Natural killer cell treated with Interleukin-12 subunit alpha and Interleukin-12 subunit beta and Interleukin-15 and Interleukin-18, amount 100 ng/mL, for 72 hours (primary cell): ENCODE results near the gene POLH. TPM values are rescaled to one million over a fixed set of nuclear protein-coding genes. Genes with fewer than 3 reads are reported as not detected.
"Not testable (repeated sequence)": the region's sequence is repeated elsewhere in the genome, so short reads cannot be mapped to it uniquely, and the experiment has no call there.

Source experiments
- ATAC-seq, 2 donors: fragments of 150-1000 bp; cut with Tn5 transposase in 1 of 2; sonication (Bioruptor Pico), chemical (Tn5 transposase) in 1 of 2; 2 replicates each; pipeline ENCODE4 v1.10.0; 2021
- DNase-seq: peaks from one replicate; pipeline ENCODE4 v3.0.0; 2022; ENCODE audit warnings: low spot score
- H3K27ac Mint-ChIP-seq, 2 donors: 1 replicate in 1 of 2; 2 replicates in 1 of 2; pipeline ENCODE4 v1.8.0; 2022; ENCODE audit warnings: mixed read lengths in 2 of 2, mild to moderate bottlenecking in 1 of 2, moderate library complexity in 1 of 2
- H3K27me3 Mint-ChIP-seq, 2 donors: 1 replicate in 1 of 2; 2 replicates in 1 of 2; pipeline ENCODE4 v1.8.0; 2022; ENCODE audit warnings: mixed read lengths in 2 of 2
- H3K36me3 Mint-ChIP-seq: one replicate; pipeline ENCODE4 v1.8.0; 2022; ENCODE audit warnings: mixed read lengths
- H3K4me1 Mint-ChIP-seq, 2 donors: 1 replicate in 1 of 2; 2 replicates in 1 of 2; pipeline ENCODE4 v1.8.0; 2022; ENCODE audit warnings: low read depth in 2 of 2, mixed read lengths in 2 of 2, mild to moderate bottlenecking in 1 of 2
- H3K4me3 Mint-ChIP-seq: one replicate; pipeline ENCODE4 v1.8.0; 2022; ENCODE audit warnings: mixed read lengths
- H3K9me3 Mint-ChIP-seq: 2 replicates; pipeline ENCODE4 v1.8.0; 2022; ENCODE audit warnings: mixed read lengths
- total RNA-seq, 2 donors: library from RNA; stranded (reverse); gene quantifications; one replicate each; pipeline ENCODE4 v1.2.3, GENCODE V29; 2022

Gene POLH
- total RNA-seq = 10 to 100 TPM; 25.6 to 53.4 TPM

DNA sequence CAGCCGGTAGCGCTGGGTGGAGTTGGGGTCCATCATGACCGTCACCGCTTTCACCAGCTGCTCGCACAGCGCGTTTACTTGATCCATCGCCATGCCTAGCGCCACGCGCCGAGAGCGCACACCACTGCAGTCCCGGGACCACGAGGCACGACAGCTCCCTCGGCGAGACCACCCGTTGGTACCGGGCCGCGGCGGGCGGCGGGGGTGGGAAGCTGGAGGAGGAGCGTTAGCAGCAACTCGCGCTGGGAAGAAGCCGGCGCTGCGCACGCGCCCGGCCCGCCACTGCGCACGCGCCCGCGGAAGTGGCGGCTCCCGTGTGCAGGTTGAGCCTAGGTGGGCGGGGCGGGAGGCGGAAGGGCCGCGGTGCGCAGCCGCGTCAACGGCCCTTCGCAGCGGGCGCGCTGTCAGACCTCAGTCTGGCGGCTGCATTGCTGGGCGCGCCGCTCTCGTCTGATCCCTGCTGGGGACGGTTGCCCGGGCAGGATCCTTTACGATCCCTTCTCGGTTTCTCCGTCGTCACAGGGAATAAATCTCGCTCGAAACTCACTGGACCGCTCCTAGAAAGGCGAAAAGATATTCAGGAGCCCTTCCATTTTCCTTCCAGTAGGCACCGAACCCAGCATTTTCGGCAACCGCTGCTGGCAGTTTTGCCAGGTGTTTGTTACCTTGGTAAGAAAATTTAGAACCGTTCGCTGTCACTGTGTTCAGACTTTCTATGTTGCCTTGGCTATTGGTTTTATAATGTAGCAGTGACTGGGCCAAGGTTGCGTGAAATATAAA is at the start of gene POLH, which contains the start of gene XPO5:
TSS of gene POLH (plus strand) at position 414 of the 780 bp plus-strand sequence. CDS start 6,135 bp downstream, outside the sequence.
TSS of gene XPO5 (minus strand) at position 267 of the 780 bp plus-strand sequence. CDS start at position 93, 174 bp downstream.
- H3K27ac Mint-ChIP-seq = peak within 1 kb of the TSS; percentile 84 to 86
- peaks cover 25% of the 10 kb centered on the region for H3K36me3 Mint-ChIP-seq
- H3K4me3 Mint-ChIP-seq = peak within 1 kb of the TSS; percentile 96
- no peaks in the 10 kb centered on the region for H3K27me3 Mint-ChIP-seq
- ATAC-seq (peak; percentile 97 to 98), DNase-seq (peak; percentile 93)
- H3K9me3 Mint-ChIP-seq = no peaks in the 10 kb centered on the region
- peaks cover 31 to 40% of the 10 kb centered on the region in 2 donors for H3K4me1 Mint-ChIP-seq

DNA sequence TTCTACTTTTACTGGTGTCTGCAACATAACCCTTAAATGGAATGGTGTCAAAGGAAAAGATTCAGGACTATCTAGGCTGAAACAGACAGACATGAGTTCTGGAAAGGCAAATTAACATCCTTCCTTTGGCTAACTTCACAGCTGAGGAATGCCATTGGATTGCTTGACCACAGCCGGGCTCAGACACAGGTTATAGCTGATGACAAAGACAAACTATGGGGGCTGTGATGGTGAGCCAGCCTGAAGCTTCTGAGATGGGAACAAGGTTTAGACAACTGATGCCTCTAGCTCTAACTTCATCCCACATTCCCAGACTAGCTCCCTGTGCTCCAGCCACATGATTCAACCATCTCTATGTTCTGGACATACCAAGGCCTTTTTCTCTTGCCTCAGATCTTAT is 43.8 kb upstream of the POLH start:
- Mint-ChIP-seq H3K4me1 (no peaks in the 10 kb centered on the region), H3K36me3 (peaks cover 17% of the 10 kb centered on the region), H3K27ac (no peak overlapping the region), H3K4me3 (no peak overlapping the region), H3K27me3 (no peaks in the 10 kb centered on the region), H3K9me3 (no peaks in the 10 kb centered on the region)
- DNase-seq (no peak), ATAC-seq (no peak)

DNA sequence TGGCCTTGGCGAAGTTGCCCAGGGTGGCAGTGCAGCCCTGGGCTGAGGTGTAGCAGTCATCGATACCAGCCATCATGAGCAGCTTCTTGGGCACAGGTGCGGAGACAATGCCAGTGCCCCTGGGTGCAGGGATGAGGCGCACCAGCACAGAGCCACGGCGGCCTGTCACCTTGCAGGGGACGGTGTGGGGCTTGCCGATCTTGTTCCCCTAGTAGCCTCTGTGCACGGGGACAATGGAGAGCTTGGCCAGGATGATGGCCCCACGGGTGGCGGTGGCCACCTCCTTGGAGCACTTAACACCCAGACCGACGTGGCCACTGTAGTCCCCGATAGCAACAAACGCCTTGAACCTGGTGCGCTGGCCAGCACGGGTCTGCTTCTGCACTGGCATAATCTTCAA is 37.0 kb upstream of the POLH start:
- H3K27me3 Mint-ChIP-seq, ATAC-seq, H3K4me1 Mint-ChIP-seq, H3K27ac Mint-ChIP-seq, DNase-seq, H3K9me3 Mint-ChIP-seq, H3K4me3 Mint-ChIP-seq: not testable (repeated sequence)
- peaks cover 22% of the 10 kb centered on the region for H3K36me3 Mint-ChIP-seq

DNA sequence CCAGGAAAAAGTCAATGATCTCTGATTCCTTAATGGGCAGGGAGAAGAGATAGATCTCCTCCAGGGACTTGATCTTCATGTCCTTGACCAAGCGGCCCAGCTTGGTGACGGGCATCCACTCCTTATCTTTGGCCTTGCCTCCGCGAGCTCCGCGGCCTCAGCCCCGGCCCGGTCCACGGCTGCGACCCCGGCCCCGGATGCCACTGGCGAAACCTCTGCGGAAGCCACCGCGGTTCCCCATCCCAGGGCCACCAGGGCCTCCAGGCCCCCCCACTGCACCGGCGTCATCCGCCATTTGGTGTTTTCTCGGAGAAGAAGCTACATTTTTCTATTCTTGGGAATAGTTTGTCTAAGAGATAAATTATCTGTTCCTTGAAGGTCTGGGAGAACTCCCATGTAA is 36.6 kb upstream of the POLH start:
- H3K36me3 Mint-ChIP-seq = peaks cover 22% of the 10 kb centered on the region
- not testable (repeated sequence) for H3K27ac Mint-ChIP-seq, DNase-seq, ATAC-seq, H3K9me3 Mint-ChIP-seq, H3K4me3 Mint-ChIP-seq, H3K27me3 Mint-ChIP-seq, H3K4me1 Mint-ChIP-seq

DNA sequence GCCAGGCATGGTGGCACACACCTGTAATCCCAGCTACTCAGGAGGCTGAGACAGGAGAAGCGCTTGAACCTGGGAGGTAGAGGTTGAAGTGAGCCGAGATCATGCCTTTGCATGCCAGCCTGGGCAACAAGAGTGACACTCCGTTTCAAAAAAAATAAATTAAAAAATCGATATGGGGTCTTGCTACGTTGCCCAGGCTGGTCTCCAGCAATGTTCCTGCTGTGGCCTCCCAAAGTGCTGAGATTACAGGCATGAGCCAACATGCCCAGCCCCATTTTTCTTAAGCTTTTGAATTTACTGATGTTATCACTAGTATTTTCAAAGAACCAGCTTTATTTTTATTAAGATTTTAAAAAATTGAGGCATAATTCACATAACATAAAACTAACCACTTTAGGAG is 35.5 kb upstream of the POLH start:
- ATAC-seq (no peak), DNase-seq (no peak)
- Mint-ChIP-seq H3K36me3 (peaks cover 22% of the 10 kb centered on the region), H3K4me3 (no peak overlapping the region), H3K9me3 (no peaks in the 10 kb centered on the region), H3K4me1 (peaks cover 0 to 10% of the 10 kb centered on the region in 2 donors), H3K27me3 (no peaks in the 10 kb centered on the region), H3K27ac (no peak overlapping the region)

GRCh38 chr6:43541774-43542471 is 34.1 kb upstream of the POLH start:
- Mint-ChIP-seq H3K27ac (no peak overlapping the region), H3K9me3 (no peaks in the 10 kb centered on the region), H3K4me1 (peaks cover 0 to 10% of the 10 kb centered on the region in 2 donors), H3K4me3 (no peak overlapping the region), H3K27me3 (no peaks in the 10 kb centered on the region), H3K36me3 (peaks cover 30% of the 10 kb centered on the region)
- no peak for ATAC-seq
- no peak for DNase-seq

- Mint-ChIP-seq H3K4me3 (no peak overlapping the region), H3K9me3 (no peaks in the 10 kb centered on the region), H3K36me3 (peaks cover 43% of the 10 kb centered on the region), H3K27me3 (no peaks in the 10 kb centered on the region), H3K27ac (no peak overlapping the region), H3K4me1 (peaks cover 0 to 8% of the 10 kb centered on the region in 2 donors)
- DNase-seq (no peak), ATAC-seq (no peak)
Measured at GRCh38 chr6:43544461-43544860, 31.5 kb upstream of the POLH start.

DNA sequence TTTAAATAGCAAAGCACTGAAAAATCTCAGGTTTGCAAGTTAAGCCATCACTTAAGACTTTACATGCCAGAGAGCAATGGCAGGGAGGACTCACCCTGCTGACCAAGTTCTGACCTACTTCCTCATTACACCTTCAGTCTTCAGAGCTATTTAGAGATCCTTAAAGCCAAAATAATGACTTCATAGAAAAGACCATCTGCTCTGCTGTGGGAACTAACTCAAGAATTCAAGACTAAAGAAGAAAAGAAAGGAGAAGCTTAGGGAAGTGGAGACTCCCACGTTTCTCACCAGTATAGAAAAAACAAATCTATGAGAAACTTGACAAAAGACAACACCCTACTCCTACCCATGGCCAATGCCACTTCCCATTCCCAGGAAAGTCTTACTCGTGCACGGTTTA is 28.8 kb upstream of the POLH start:
- no peak for DNase-seq
- ATAC-seq = no peak
- H3K4me1 Mint-ChIP-seq = peaks cover 0 to 8% of the 10 kb centered on the region in 2 donors
- H3K36me3 Mint-ChIP-seq = peaks cover 45% of the 10 kb centered on the region
- H3K4me3 Mint-ChIP-seq = no peak overlapping the region
- no peak overlapping the region for H3K27ac Mint-ChIP-seq
- no peaks in the 10 kb centered on the region for H3K27me3 Mint-ChIP-seq
- no peaks in the 10 kb centered on the region for H3K9me3 Mint-ChIP-seq

DNA sequence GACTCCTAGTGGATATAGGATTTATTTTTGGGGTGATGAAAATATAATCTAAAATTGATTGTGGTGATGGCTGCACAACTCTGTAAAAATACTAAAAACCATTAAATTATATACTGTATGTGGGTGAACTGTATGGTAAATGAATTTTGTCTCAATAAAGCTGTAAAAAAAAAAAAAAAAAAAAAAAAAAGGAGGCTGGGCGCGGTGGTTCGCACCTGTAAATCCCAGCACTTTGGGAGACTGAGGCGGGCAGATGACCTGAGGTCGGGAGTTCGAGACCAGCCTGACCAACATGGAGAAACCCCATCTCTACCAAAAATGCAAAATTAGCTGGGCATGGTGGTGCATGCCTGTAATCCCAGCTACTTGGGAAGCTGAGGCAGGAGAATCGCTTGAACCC is 18.4 kb upstream of the POLH start:
- not testable (repeated sequence) for H3K4me1 Mint-ChIP-seq, H3K4me3 Mint-ChIP-seq, H3K27ac Mint-ChIP-seq, ATAC-seq, DNase-seq, H3K27me3 Mint-ChIP-seq, H3K9me3 Mint-ChIP-seq
- peaks cover 55% of the 10 kb centered on the region for H3K36me3 Mint-ChIP-seq

- Mint-ChIP-seq H3K27me3 (no peaks in the 10 kb centered on the region), H3K36me3 (peaks cover 46% of the 10 kb centered on the region), H3K4me1 (no peaks in the 10 kb centered on the region), H3K27ac (no peak overlapping the region), H3K4me3 (no peak overlapping the region), H3K9me3 (no peaks in the 10 kb centered on the region)
- DNase-seq = no peak
- no peak for ATAC-seq
Measured at GRCh38 chr6:43559328-43559727, 16.7 kb upstream of the POLH start.

DNA sequence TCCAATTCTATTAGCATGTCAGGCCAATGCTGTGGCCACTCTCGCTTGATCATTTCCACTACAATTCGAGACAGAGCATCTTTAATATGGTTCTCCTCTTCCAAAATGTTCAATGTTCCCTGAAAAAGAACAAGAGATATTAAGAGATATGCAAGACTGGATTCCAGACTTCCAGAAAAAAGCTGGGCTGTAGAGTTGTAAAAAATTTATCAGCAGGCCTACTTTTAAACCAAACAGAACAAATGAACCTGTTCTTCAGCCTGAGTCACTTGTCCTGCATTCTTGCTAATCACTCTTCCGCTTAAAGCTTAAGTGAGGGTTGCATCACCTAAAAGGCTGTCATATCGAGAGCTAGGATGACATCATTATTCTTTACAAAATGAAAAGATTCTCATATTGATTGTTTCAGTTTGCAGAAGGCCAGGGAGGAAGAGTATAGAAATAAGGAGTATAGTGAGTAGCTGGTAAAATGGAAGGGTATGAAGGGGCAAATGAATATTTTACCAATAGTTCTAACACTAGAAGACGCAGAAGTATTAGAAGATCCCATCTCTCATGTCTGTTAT is 5.0 kb upstream of the POLH start:
- DNase-seq = no peak
- Mint-ChIP-seq H3K27me3 (no peaks in the 10 kb centered on the region), H3K27ac (peak overlapping the region; percentile 76 to 87), H3K9me3 (no peaks in the 10 kb centered on the region), H3K36me3 (peaks cover 25% of the 10 kb centered on the region), H3K4me3 (peak overlapping the region; percentile 75), H3K4me1 (peaks cover 15 to 22% of the 10 kb centered on the region in 2 donors)
- peak in 1 of 2 donors; percentile 68 for ATAC-seq

- Mint-ChIP-seq H3K4me3 (peak overlapping the region; percentile 32), H3K27ac (peak overlapping the region in 1 of 2 donors; percentile 87), H3K27me3 (no peaks in the 10 kb centered on the region), H3K36me3 (peaks cover 26% of the 10 kb centered on the region), H3K9me3 (no peaks in the 10 kb centered on the region), H3K4me1 (peaks cover 15 to 24% of the 10 kb centered on the region in 2 donors)
- ATAC-seq (no peak), DNase-seq (no peak)
Measured at GRCh38 chr6:43572015-43572414, 4.0 kb upstream of the POLH start.

DNA sequence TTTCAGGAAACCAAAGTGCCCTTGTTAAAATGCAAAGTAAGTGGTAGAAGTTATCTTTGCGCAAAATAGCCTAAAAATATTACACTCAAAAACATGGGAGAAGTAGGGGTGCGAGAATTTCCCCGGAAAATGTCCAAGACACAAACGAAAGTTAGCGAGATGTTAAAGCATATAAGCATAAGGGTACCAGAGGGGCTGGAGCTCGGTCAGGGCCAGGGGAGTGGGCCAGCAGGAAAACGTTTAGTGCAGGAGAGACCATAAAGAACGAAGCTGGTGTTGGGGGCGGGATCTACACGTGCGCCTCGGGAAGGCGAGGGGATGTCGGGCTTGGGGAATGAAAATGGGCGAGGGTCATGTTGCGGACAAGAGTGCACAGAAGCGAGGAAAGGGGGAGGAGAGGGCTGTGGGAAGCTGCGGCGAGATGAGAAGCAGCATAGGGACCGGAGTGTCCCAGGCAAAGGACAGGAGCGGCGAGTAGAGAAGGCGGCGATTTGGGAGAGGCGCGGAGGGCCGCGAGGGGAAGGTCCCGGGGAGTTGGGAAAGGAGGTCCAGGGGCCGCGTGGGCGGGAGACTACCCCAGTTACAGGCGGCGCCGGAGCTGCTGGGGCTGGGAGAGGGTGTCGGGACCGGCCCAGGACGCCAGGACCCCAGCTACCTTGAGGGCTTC is 747 bp upstream of the POLH start:
- peak; percentile 77 for DNase-seq
- peak in 1 of 2 donors; percentile 66 for ATAC-seq
- Mint-ChIP-seq H3K27me3 (no peaks in the 10 kb centered on the region), H3K27ac (peak overlapping the region; percentile 84 to 86), H3K4me1 (peaks cover 31 to 43% of the 10 kb centered on the region in 2 donors), H3K9me3 (no peaks in the 10 kb centered on the region), H3K36me3 (peaks cover 30% of the 10 kb centered on the region), H3K4me3 (peak overlapping the region; percentile 96)
